Esophagus muscularis mucosa (tissue), 4 donors: ENCODE measurements around the gene PCDHGA1. TPM values are rescaled to one million over a fixed set of nuclear protein-coding genes. Genes with fewer than 3 reads are reported as not detected.

ENCODE experiments used
- DNase-seq: peaks from one replicate; pipeline ENCODE4 v3.0.0-alpha.2; 2017; ENCODE audit errors: extremely low spot score
- H3K27ac ChIP-seq, 4 donors: fragments of 200-600 bp; sonication (generic); replicated peaks in 1 of 4; 1 replicate in 3 of 4; 2 replicates in 1 of 4; pipeline ENCODE4 v1.5.1; 2016 to 2019; ENCODE audit warnings: mild to moderate bottlenecking in 1 of 4
- H3K27me3 ChIP-seq, 4 donors: fragments of 200-600 bp; sonication (generic); one replicate each; pipeline versions ENCODE4 v1.5.1 to v1.6.0; 2016 to 2019
- H3K36me3 ChIP-seq, 4 donors: fragments of 200-600 bp; sonication (generic); one replicate each; pipeline ENCODE4 v1.5.1; 2016 to 2019
- H3K4me1 ChIP-seq, 4 donors: fragments of 200-600 bp; sonication (generic); one replicate each; pipeline ENCODE4 v1.5.1; 2016 to 2019
- H3K4me3 ChIP-seq, 4 donors: fragments of 200-600 bp; sonication (generic); 1 replicate in 2 of 4; 2 replicates in 2 of 4; pipeline ENCODE4 v1.5.1; 2016 to 2019; ENCODE audit warnings: mild to moderate bottlenecking in 4 of 4, moderate library complexity in 1 of 4
- H3K9me3 ChIP-seq, 4 donors: fragments of 200-600 bp; sonication (generic); 1 replicate in 3 of 4; 2 replicates in 1 of 4; pipeline ENCODE4 v1.5.1; 2016 to 2019
- EP300 ChIP-seq: sonication (generic); formaldehyde crosslinking; IDR thresholded peaks from one replicate; pipeline ENCODE4 v1.6.1; 2017; ENCODE audit warnings: antibody characterized with exemption
- POLR2A ChIP-seq: fragments of 450-650 bp; IDR thresholded peaks from one replicate; pipeline ENCODE4 v1.6.1; 2017; ENCODE audit warnings: antibody characterized with exemption, moderate library complexity, mild to moderate bottlenecking, low read depth
- POLR2AphosphoS5 ChIP-seq, 2 donors: sonication (generic); formaldehyde crosslinking; IDR thresholded peaks; one replicate each; pipeline ENCODE4 v1.6.1; 2017; ENCODE audit warnings: antibody characterized with exemption in 2 of 2
- WGBS: methylation state at CpG from one replicate; pipeline ENCODE4 v1.1.5; 2018; 5-methylcytosine and 5-hydroxymethylcytosine counted together
- intact Hi-C: fragments of 100-400 bp; cut with DNase I; formaldehyde crosslinking; loops from one replicate; pipeline ENCODE4 v1.15.1; 2023
- total RNA-seq, 4 donors: library from RNA; depleted of rRNA; stranded (reverse); fragments of >200 nt; gene quantifications; one replicate each; pipeline versions ENCODE4 v1.1.0 to v1.2.1, GENCODE V29; 2016
- TF ChIP-seq, protein P1 (sequence below), 3 experiments: fragments of 200-600 bp in 2 of 3; fragments of 450-650 bp in 1 of 3; sonication (generic) in 2 of 3; IDR thresholded peaks; one replicate each; pipeline ENCODE4 v1.5.1; 2017 to 2019; ENCODE audit warnings: antibody characterized with exemption in 3 of 3, mild to moderate bottlenecking in 2 of 3, moderate library complexity in 1 of 3

The PCDHGA1 gene
- total RNA-seq, 4 donors from 2014 or later: 0.45 to 1.2 (median 0.76) TPM

GRCh38 chr5:141560151-141560550 lies 229.8 kb downstream of the PCDHGA1 start:
- DNase-seq: no peak
- intact Hi-C loops: loop anchor here (10.0 kb wide), 3 partner anchors 205 to 345 kb away; partner anchors contain the start of genes PCDHB13, PCDHB15, PCDHGA4 and PCDHGB1
- Histone ChIP-seq H3K4me1 (peaks cover 39 to 47% (median 44%) of the 10 kb centered on the region in 4 donors), H3K9me3 (no peaks in the 10 kb centered on the region), H3K27me3 (no peaks in the 10 kb centered on the region), H3K27ac (peak overlapping the region; percentile 84 to 88 (median 86)), H3K36me3 (peaks cover 0 to 34% (median 3%) of the 10 kb centered on the region in 4 donors), H3K4me3 (peak overlapping the region; percentile 19 to 36 (median 29))
- TF ChIP-seq, protein P1, sequence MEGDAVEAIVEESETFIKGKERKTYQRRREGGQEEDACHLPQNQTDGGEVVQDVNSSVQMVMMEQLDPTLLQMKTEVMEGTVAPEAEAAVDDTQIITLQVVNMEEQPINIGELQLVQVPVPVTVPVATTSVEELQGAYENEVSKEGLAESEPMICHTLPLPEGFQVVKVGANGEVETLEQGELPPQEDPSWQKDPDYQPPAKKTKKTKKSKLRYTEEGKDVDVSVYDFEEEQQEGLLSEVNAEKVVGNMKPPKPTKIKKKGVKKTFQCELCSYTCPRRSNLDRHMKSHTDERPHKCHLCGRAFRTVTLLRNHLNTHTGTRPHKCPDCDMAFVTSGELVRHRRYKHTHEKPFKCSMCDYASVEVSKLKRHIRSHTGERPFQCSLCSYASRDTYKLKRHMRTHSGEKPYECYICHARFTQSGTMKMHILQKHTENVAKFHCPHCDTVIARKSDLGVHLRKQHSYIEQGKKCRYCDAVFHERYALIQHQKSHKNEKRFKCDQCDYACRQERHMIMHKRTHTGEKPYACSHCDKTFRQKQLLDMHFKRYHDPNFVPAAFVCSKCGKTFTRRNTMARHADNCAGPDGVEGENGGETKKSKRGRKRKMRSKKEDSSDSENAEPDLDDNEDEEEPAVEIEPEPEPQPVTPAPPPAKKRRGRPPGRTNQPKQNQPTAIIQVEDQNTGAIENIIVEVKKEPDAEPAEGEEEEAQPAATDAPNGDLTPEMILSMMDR (IDR thresholded peaks at IDR 0.05): no peak
- TF ChIP-seq POLR2A: no peak
- TF ChIP-seq EP300: no peak
- peak in 1 of 2 donors; percentile 18 for TF ChIP-seq POLR2AphosphoS5 (IDR thresholded peaks at IDR 0.05)

- Histone ChIP-seq H3K27me3 (no peaks in the 10 kb centered on the region), H3K9me3 (no peaks in the 10 kb centered on the region), H3K4me3 (peak overlapping the region; percentile 19 to 36 (median 29)), H3K36me3 (peaks cover 0 to 39% (median 3%) of the 10 kb centered on the region in 4 donors), H3K27ac (peak overlapping the region; percentile 84 to 88 (median 86)), H3K4me1 (peaks cover 39 to 47% (median 44%) of the 10 kb centered on the region in 4 donors)
- DNase-seq: peak; percentile 96
- intact Hi-C loops: loop anchor here (10.0 kb wide), 3 partner anchors 206 to 346 kb away; partner anchors contain the start of genes PCDHB13, PCDHB15, PCDHGA4 and PCDHGB1
- TF ChIP-seq POLR2A (no peak), POLR2AphosphoS5 (IDR thresholded peaks at IDR 0.05) (peak; percentile 91), EP300 (peak; percentile 83)
- TF ChIP-seq, protein P1 (IDR thresholded peaks at IDR 0.05): peak; percentile 89 to 98 (median 96)
- 15% methylated on average over 9 of the region's 9 CpGs for WGBS
These were observed 230.6 kb downstream of the PCDHGA1 start for GRCh38 chr5:141560725-141561483.

Other genes with a start within 250 kb of the PCDHGA1 start
- gene PCDHB2, start 235.9 kb upstream of the PCDHGA1 start, total RNA-seq: 1 to 10 TPM; 2.1 to 3.2 (median 2.8) TPM
- gene PCDHB3, start 230.0 kb upstream of the PCDHGA1 start, total RNA-seq: 1 to 10 TPM in 3 of 4 donors, under 1 TPM in 1; 0.83 to 2.3 (median 1.2) TPM
- 1 to 10 TPM; 1.2 to 5.1 (median 3.8) TPM for gene PCDHB4, start 208.7 kb upstream of the PCDHGA1 start, total RNA-seq
- 1 to 10 TPM; 3.6 to 7.4 (median 4.0) TPM for gene PCDHB5, start 195.3 kb upstream of the PCDHGA1 start, total RNA-seq
- 1 to 10 TPM in 1 of 4 donors, under 1 TPM in 3; 0.46 to 1.1 (median 0.83) TPM for gene PCDHB6, start 180.5 kb upstream of the PCDHGA1 start, total RNA-seq
- gene PCDHB7, start 157.9 kb upstream of the PCDHGA1 start, total RNA-seq: 1 to 10 TPM; 1.1 to 2.9 (median 2.5) TPM
- 1 to 10 TPM in 1 of 4 donors, under 1 TPM in 3; 0.33 to 2.0 (median 0.87) TPM for gene PCDHB8, start 152.7 kb upstream of the PCDHGA1 start, total RNA-seq
- 1 to 10 TPM; 3.3 to 5.6 (median 3.9) TPM for gene PCDHB16, start 148.1 kb upstream of the PCDHGA1 start, total RNA-seq
- 1 to 10 TPM; 1.5 to 2.9 (median 2.2) TPM for gene PCDHB9, start 143.4 kb upstream of the PCDHGA1 start, total RNA-seq
- 1 to 10 TPM; 3.3 to 7.9 (median 4.9) TPM for gene PCDHB10, start 138.2 kb upstream of the PCDHGA1 start, total RNA-seq
- gene PCDHB11, start 130.9 kb upstream of the PCDHGA1 start, total RNA-seq: 1 to 10 TPM; 1.7 to 4.6 (median 2.9) TPM
- gene PCDHB12, start 121.8 kb upstream of the PCDHGA1 start, total RNA-seq: 1 to 10 TPM; 2.2 to 4.3 (median 2.9) TPM
- gene PCDHB13, start 116.6 kb upstream of the PCDHGA1 start, total RNA-seq: 1 to 10 TPM; 4.3 to 8.1 (median 5.6) TPM
- 1 to 10 TPM; 6.8 to 9.9 (median 8.3) TPM for gene PCDHB14, start 107.2 kb upstream of the PCDHGA1 start, total RNA-seq
- 1 to 10 TPM; 4.0 to 7.0 (median 4.5) TPM for gene PCDHB15, start 85.1 kb upstream of the PCDHGA1 start, total RNA-seq
- under 1 TPM in 2 of 4 donors, not detected in 2; 0.23 to 0.65 TPM for gene SLC25A2, start 26.5 kb upstream of the PCDHGA1 start, total RNA-seq
- gene TAF7, start 9.7 kb upstream of the PCDHGA1 start, total RNA-seq: 10 to 100 TPM; 44.0 to 65.9 (median 59.1) TPM
- gene PCDHGA2, start 8.2 kb downstream of the PCDHGA1 start, total RNA-seq: 1 to 10 TPM; 2.5 to 5.4 (median 4.0) TPM
- gene PCDHGA3, start 13.3 kb downstream of the PCDHGA1 start, total RNA-seq: 1 to 10 TPM; 1.7 to 2.6 (median 1.8) TPM
- gene PCDHGB1, start 19.6 kb downstream of the PCDHGA1 start, total RNA-seq: 1 to 10 TPM; 2.7 to 5.1 (median 3.0) TPM
- gene PCDHGA4, start 24.5 kb downstream of the PCDHGA1 start, total RNA-seq: 1 to 10 TPM; 3.6 to 7.9 (median 4.6) TPM
- 1 to 10 TPM; 3.2 to 5.7 (median 4.1) TPM for gene PCDHGB2, start 29.5 kb downstream of the PCDHGA1 start, total RNA-seq
- gene PCDHGA5, start 33.6 kb downstream of the PCDHGA1 start, total RNA-seq: 1 to 10 TPM; 2.6 to 5.4 (median 4.7) TPM
- gene PCDHGB3, start 39.7 kb downstream of the PCDHGA1 start, total RNA-seq: 1 to 10 TPM; 2.5 to 7.5 (median 3.8) TPM
- 1 to 10 TPM; 4.1 to 7.1 (median 5.9) TPM for gene PCDHGA6, start 43.4 kb downstream of the PCDHGA1 start, total RNA-seq
- 1 to 10 TPM; 4.3 to 9.1 (median 6.4) TPM for gene PCDHGA7, start 52.2 kb downstream of the PCDHGA1 start, total RNA-seq
- gene PCDHGB4, start 57.2 kb downstream of the PCDHGA1 start, total RNA-seq: 1 to 10 TPM; 3.8 to 5.5 (median 4.6) TPM
- 1 to 10 TPM; 1.7 to 5.8 (median 3.3) TPM for gene PCDHGA8, start 62.1 kb downstream of the PCDHGA1 start, total RNA-seq
- 1 to 10 TPM; 4.8 to 10.0 (median 7.8) TPM for gene PCDHGB5, start 67.4 kb downstream of the PCDHGA1 start, total RNA-seq
- 1 to 10 TPM; 3.3 to 8.7 (median 4.9) TPM for gene PCDHGA9, start 72.3 kb downstream of the PCDHGA1 start, total RNA-seq
- 1 to 10 TPM; 6.2 to 8.4 (median 7.4) TPM for gene PCDHGB6, start 77.5 kb downstream of the PCDHGA1 start, total RNA-seq
- 1 to 10 TPM; 2.3 to 6.2 (median 4.3) TPM for gene PCDHGA10, start 82.5 kb downstream of the PCDHGA1 start, total RNA-seq
- gene PCDHGB7, start 87.2 kb downstream of the PCDHGA1 start, total RNA-seq: 10 to 100 TPM; 13.9 to 18.0 (median 14.4) TPM
- gene PCDHGA11, start 90.5 kb downstream of the PCDHGA1 start, total RNA-seq: 1 to 10 TPM; 3.0 to 5.8 (median 4.5) TPM
- gene PCDHGA12, start 100.0 kb downstream of the PCDHGA1 start, total RNA-seq: 10 to 100 TPM in 3 of 4 donors, 1 to 10 TPM in 1; 7.6 to 13.7 (median 11.6) TPM
- 10 to 100 TPM; 56.5 to 81.1 (median 65.5) TPM for gene PCDHGC3, start 145.5 kb downstream of the PCDHGA1 start, total RNA-seq
- gene PCDHGC4, start 154.5 kb downstream of the PCDHGA1 start, total RNA-seq: 1 to 10 TPM in 3 of 4 donors, under 1 TPM in 1; 0.91 to 3.3 (median 2.0) TPM
- 1 to 10 TPM in 3 of 4 donors, under 1 TPM in 1; 0.71 to 3.7 (median 1.4) TPM for gene PCDHGC5, start 158.6 kb downstream of the PCDHGA1 start, total RNA-seq